ENCODE measurements around the gene DHCR24.

GRCh38 chr1:54857746-54858561 is 29.0 kb downstream of the DHCR24 start:
- TF ChIP-seq EP300 (IDR thresholded peaks at IDR 0.05) (no peak), POLR2A (IDR thresholded peaks at IDR 0.05) (no peak)
